GM12878 (cell line): Measurements from ENCODE around the gene ACTMAP.

Experiments
- BACH1 ChIP-seq: fragments of 450-650 bp; IDR thresholded peaks from 2 replicates; pipeline ENCODE4 v1.6.1; 2017; ENCODE audit warnings: mild to moderate bottlenecking, borderline replicate concordance
- CTCF ChIP-seq, 3 experiments: IDR thresholded peaks in 2 of 3; conservative IDR thresholded peaks in 1 of 3; 2 replicates each; pipeline ENCODE4 v1.5.1; 2011; ENCODE audit warnings: low read depth in 3 of 3, low read length in 3 of 3, mild to moderate bottlenecking in 3 of 3, control low read depth in 2 of 3, moderate library complexity in 2 of 3, inconsistent platforms in 1 of 3, mixed read lengths in 1 of 3; ENCODE audit not compliant: control insufficient read depth in 2 of 3, insufficient read depth in 1 of 3; ENCODE audit errors: extremely low read depth in 1 of 3
- ELK1 ChIP-seq: IDR thresholded peaks from 2 replicates; pipeline ENCODE4 v1.6.1; 2012; ENCODE audit warnings: low read depth, low read length, improper control_type of control experiment
- EP300 ChIP-seq, 2 experiments: fragments of 150-350 bp in 1 of 2; IDR thresholded peaks; 2 replicates each; pipeline ENCODE4 v1.6.1; 2011 to 2012; ENCODE audit warnings: low read depth in 2 of 2, low read length in 2 of 2, borderline replicate concordance in 1 of 2, improper control_type of control experiment in 1 of 2, inconsistent platforms in 1 of 2; ENCODE audit not compliant: control insufficient read depth in 1 of 2
- HCFC1 ChIP-seq: fragments of 150-350 bp; IDR thresholded peaks from 2 replicates; pipeline ENCODE4 v1.6.1; 2014; ENCODE audit warnings: low read length
- NFYB ChIP-seq: IDR thresholded peaks from 2 replicates; pipeline ENCODE4 v1.6.1; 2011; ENCODE audit warnings: low read depth, mild to moderate bottlenecking, low read length, improper control_type of control experiment, moderate library complexity; ENCODE audit not compliant: insufficient read depth
- RAD21 ChIP-seq: IDR thresholded peaks from 2 replicates; pipeline ENCODE4 v1.6.1; 2011; ENCODE audit warnings: mild to moderate bottlenecking, low read depth, low read length, moderate library complexity; ENCODE audit not compliant: insufficient read depth
- REST ChIP-seq: IDR thresholded peaks from 2 replicates; pipeline ENCODE4 v1.6.1; 2012; ENCODE audit warnings: mild to moderate bottlenecking, low read depth, low read length
- RFX5 ChIP-seq: IDR thresholded peaks from 2 replicates; pipeline ENCODE4 v1.6.1; 2011; ENCODE audit warnings: low read depth, low read length, improper control_type of control experiment
- TAF1 ChIP-seq: IDR thresholded peaks from 2 replicates; pipeline ENCODE4 v1.6.1; 2011; ENCODE audit warnings: mild to moderate bottlenecking, low read depth, low read length, borderline replicate concordance
- YY1 ChIP-seq: IDR thresholded peaks from 2 replicates; pipeline ENCODE4 v1.6.1; 2011; ENCODE audit warnings: low read depth, mild to moderate bottlenecking, low read length
- TF ChIP-seq, protein P1 (sequence below): fragments of 450-650 bp; conservative IDR thresholded peaks from 2 replicates; pipeline ENCODE4 v1.6.1; 2017; ENCODE audit warnings: mild to moderate bottlenecking, moderate library complexity

DNA sequence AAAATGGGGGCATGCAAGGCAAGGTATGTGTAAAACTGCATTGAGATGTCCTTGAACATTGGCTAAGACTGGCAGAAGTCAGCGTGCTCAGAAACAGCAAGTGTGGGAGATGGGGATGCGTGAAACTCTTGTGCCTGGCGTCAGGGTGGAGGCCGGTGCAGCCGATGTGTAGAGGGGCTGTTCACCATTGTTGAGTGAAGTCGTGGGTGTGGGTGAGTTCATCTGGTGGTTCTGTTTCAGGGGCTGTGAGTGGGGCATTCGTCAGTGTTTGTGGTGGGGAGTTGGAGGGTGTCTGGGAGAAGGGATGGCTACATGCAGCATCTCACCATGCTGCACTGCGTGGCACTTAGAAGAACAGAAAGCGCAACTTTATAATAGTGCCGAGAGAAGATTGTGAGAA is 13.7 kb upstream of the ACTMAP start:
- no peak for TF ChIP-seq CTCF (IDR thresholded peaks at IDR 0.05 in 2 of 3, conservative IDR thresholded peaks at IDR 0.05 in 1 of 3; ENCODE audit: control insufficient read depth in 2 of 3, extremely low read depth in 1 of 3, insufficient read depth in 1 of 3, low read depth in 3 of 3, low read length in 3 of 3)
- no peak for TF ChIP-seq REST
- TF ChIP-seq, protein P1, sequence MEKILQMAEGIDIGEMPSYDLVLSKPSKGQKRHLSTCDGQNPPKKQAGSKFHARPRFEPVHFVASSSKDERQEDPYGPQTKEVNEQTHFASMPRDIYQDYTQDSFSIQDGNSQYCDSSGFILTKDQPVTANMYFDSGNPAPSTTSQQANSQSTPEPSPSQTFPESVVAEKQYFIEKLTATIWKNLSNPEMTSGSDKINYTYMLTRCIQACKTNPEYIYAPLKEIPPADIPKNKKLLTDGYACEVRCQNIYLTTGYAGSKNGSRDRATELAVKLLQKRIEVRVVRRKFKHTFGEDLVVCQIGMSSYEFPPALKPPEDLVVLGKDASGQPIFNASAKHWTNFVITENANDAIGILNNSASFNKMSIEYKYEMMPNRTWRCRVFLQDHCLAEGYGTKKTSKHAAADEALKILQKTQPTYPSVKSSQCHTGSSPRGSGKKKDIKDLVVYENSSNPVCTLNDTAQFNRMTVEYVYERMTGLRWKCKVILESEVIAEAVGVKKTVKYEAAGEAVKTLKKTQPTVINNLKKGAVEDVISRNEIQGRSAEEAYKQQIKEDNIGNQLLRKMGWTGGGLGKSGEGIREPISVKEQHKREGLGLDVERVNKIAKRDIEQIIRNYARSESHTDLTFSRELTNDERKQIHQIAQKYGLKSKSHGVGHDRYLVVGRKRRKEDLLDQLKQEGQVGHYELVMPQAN, result no peak
- TF ChIP-seq RAD21, result no peak
- TF ChIP-seq RFX5, result no peak
- no peak for TF ChIP-seq NFYB
- TF ChIP-seq YY1, result no peak
- no peak for TF ChIP-seq BACH1
- TF ChIP-seq TAF1, result no peak
- TF ChIP-seq HCFC1, result no peak
- TF ChIP-seq ELK1, result no peak
- TF ChIP-seq EP300 (IDR thresholded peaks at IDR 0.05; ENCODE audit: borderline replicate concordance in 1 of 2, control insufficient read depth in 1 of 2, low read depth in 2 of 2, low read length in 2 of 2), result no peak
